ENCODE results near the gene HOPX. TPM values are rescaled to one million over a fixed set of nuclear protein-coding genes. Genes with fewer than 3 reads are reported as not detected.
"Not testable (repeated sequence)": the region's sequence is repeated elsewhere in the genome, so short reads cannot be mapped to it uniquely, and the experiment has no call there.

HOPX gene
- polyA plus RNA-seq, 4 donors = 10.7 to 19.6 (median 15.6) TPM

GRCh38 chr4:56689201-56689969, 8.3 kb upstream of the HOPX start:
- DNase-seq (ENCODE audit: low read depth in 4 of 4, low spot score in 2 of 4) = no peak

- no peak for DNase-seq (ENCODE audit: low read depth in 4 of 4, low spot score in 2 of 4)
These were observed 7.1 kb upstream of the HOPX start for GRCh38 chr4:56688094-56688647.

DNA sequence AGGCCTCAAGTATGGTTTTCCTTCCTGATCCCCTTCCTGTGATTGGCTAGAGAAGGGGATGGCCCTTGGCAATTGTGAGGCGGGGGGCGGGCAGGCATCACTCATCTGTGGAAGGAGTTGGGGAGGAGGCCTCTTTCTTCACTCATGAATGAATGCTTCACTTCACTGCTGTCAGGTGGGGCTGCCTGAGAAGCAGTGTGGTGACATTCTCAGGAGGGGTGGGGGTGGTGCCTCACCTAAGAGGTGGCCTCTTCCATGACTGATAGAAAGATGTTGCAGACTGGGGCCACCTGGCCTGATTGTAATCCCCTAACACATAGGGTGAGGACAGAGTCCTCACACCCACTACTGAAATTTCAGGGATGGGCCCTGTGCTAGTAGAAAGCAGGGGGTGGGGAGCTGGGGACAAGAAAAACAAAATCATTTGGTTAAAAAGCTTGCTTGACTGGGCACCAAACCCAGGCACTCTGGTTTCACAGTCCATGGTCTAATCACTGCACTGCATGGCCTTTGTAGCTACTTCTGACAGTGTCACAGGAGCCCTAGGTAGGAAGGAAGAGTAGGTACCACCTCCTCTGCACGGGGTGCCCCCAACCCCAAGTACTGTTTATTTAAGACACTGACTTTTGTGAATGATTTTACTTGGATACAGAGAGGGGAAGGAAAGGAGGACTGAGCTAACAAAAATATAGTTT, 5.6 kb upstream of the HOPX start:
- no peak for DNase-seq (ENCODE audit: low read depth in 4 of 4, low spot score in 2 of 4)

GRCh38 chr4:56684320-56685050, 3.4 kb upstream of the HOPX start:
- no peak for DNase-seq (ENCODE audit: low read depth in 4 of 4, low spot score in 2 of 4)

DNA sequence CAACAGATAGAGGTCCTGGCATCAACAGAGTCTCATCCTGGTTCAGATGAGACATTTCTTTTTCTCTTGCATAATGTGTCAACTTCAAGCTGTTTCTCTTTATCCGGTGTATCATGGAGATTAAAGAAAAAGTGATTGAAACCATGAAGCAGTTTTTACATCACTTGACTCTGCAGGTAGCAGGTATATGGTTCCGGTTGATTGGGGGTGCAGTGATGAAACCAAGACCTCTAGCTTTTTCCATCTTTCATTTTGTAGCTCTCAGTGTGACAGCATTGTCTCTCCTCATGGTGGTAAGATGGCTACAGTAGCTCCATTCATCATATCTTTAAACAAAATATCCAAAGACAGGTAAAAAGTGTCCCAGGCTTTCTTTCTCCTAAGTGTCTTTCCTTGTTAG, 2.4 kb upstream of the HOPX start:
- DNase-seq (ENCODE audit: low read depth in 4 of 4, low spot score in 2 of 4) = no peak

GRCh38 chr4:56681853-56682525, 893 bp upstream of the HOPX start:
- DNase-seq (ENCODE audit: low read depth in 4 of 4, low spot score in 2 of 4) = no peak

- DNase-seq (ENCODE audit: low read depth in 4 of 4, low spot score in 2 of 4) = no peak
These were observed 830 bp downstream of the HOPX start for GRCh38 chr4:56680266-56680665.

DNA sequence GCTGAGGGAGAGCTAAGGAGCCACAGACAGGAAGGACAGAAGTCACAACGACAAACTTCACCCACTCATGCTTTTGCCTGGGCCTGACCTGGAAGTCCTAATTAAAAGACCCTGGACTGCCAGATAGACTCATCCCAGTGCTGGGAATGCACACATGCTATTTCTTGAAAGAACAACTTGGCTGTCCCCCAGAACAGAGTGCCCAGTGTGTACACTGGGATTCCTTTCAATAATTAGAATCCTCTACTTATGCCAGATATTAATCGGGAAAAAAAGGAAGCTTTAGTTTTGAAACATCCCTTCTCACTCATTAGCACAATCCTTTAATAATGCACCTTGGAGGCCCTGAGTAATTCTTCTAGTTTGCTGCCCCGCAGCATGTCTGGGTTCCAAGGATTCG, 3.4 kb downstream of the HOPX start:
- DNase-seq (ENCODE audit: low read depth in 4 of 4, low spot score in 2 of 4) = no peak

- no peak for DNase-seq (ENCODE audit: low read depth in 4 of 4, low spot score in 2 of 4)
These were observed 6.1 kb downstream of the HOPX start for GRCh38 chr4:56674984-56675383.

- no peak for DNase-seq (ENCODE audit: low read depth in 4 of 4, low spot score in 2 of 4)
These were observed 9.2 kb downstream of the HOPX start for GRCh38 chr4:56671860-56672259.

GRCh38 chr4:56671373-56671772, 9.7 kb downstream of the HOPX start:
- DNase-seq (ENCODE audit: low read depth in 4 of 4, low spot score in 2 of 4) = no peak

- DNase-seq (ENCODE audit: low read depth in 4 of 4, low spot score in 2 of 4) = no peak
These were observed 12.8 kb downstream of the HOPX start for GRCh38 chr4:56668267-56668666.

DNA sequence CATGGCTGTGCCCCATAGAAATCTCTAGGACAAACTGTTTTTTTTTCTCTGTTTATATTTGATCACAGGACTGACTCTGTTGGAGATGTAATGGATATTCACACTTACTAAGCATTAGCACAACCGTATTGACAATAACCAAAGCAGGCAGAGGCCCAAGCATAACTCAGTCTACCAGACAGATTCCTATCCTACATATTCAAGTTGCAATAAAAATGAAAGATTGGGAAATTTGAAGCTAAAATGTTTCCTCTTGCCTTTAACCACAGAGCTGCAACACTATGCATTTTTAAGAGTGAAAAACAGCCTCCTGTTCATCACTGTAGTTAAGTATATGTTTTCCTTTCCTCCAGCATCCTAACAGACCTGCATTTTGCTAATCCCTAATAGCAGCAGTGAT, 13.7 kb downstream of the HOPX start:
- DNase-seq (ENCODE audit: low read depth in 4 of 4, low spot score in 2 of 4) = not testable (repeated sequence)

DNA sequence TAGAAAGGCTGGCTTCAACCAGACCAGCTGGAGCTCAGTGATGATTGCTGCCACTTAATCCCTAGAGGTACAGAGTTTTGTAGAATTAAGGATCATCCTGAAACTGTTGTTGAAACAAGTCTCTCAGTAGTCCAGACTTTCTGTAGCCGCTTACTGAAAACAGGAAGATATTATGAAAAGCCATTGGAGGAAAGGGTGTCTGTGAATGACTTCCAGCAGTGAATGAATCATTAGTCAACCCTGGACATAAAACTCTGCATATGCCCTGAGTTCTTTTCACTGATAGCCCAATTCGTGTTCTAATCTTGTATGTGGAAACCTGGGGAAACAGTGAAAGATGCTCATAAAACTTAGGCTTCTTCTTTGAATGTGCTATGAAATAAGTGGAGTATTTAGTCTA, 14.8 kb downstream of the HOPX start:
- DNase-seq (ENCODE audit: low read depth in 4 of 4, low spot score in 2 of 4) = no peak

GRCh38 chr4:56665781-56666180, 15.3 kb downstream of the HOPX start:
- no peak for DNase-seq (ENCODE audit: low read depth in 4 of 4, low spot score in 2 of 4)

- no peak for DNase-seq (ENCODE audit: low read depth in 4 of 4, low spot score in 2 of 4)
These were observed 18.2 kb downstream of the HOPX start for GRCh38 chr4:56662782-56663468.

DNA sequence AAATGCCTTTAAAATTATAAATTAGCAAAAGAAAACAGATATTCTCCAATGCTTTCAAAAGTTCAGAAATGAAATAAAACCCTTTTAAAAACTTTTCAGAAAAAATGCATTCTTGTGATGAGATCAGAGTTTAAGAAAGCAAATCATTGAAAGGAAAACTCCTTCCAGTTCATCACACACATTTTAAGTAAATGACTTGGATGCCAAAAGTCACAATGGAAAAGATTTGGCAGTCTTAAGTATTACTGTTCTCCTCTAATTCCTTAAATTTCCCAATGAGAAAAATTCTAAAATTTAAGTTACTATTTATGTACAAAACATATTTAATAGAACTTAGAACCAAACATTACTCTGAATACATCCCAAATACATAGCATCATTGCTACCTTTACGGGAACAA, 21.1 kb downstream of the HOPX start:
- DNase-seq (ENCODE audit: low read depth in 4 of 4, low spot score in 2 of 4) = no peak

DNA sequence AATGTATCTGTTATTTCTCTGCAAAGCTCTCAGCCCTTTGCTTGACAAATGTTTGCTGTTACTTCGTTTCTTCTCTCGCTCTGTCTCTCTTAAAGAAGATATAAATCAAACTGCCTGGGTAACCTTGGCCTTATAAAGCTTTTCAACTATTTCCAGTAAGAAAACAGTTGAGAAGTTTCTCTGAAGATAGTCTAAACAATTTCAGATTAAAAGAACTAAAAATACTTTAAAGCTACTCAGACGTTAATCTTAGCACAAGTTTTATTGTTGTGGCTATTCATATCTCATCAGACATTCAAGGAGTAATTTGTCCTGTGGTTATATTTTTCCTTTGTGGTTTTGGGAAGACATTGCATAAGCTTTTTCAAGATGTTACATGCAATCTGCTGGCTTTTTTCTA, 22.6 kb downstream of the HOPX start:
- no peak for DNase-seq (ENCODE audit: low read depth in 4 of 4, low spot score in 2 of 4)

DNA sequence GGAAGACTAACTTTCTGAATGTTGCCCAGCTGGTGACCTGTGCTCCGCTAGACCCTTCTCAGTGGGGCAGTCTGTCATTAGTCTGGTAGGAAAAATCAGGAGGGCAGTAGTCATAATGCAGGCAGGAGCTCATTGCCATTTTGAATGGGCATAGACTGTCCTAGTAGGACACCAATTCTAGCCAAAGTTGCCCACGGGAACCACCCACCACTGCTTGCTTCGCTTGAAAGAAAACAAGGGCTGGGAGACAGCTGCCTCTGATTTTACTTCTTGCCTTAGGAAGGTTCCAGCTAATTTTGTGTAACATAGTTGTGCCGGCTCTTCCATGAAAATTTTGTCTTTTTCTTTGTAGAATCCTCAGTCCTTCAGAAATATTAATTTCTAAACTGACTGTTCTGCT, 23.3 kb downstream of the HOPX start:
- no peak for DNase-seq (ENCODE audit: low read depth in 4 of 4, low spot score in 2 of 4)

DNA sequence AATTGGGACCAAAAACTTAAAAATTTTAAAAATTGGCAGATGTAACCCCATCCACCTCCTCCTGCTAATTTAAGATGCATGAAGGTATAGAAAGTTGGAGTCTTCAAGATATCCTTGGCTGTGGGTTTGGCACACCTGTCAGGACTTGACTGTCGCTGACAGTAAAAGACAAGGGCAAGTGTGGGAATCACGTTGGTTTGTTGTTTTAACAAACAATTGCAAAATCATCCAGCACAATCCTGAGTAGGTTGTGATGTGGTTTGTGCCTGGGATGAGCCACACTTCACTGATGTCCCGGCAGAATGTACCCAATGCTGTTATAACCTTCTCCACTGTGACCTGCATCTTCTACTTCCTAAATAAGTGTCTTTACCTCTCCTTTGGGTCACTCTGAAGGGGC, 24.0 kb downstream of the HOPX start:
- no peak for DNase-seq (ENCODE audit: low read depth in 4 of 4, low spot score in 2 of 4)

Data from left renal cortex interstitium (tissue), 4 donors.